Neural cell (in vitro differentiated cells): Measurements from ENCODE around the gene STK32B. TPM values are rescaled to one million over a fixed set of nuclear protein-coding genes. Genes with fewer than 3 reads are reported as not detected.

Experiments
- H2AFZ ChIP-seq: fragments of 200-600, 300-800 bp; sonication (generic), shearing (Covaris generic); 2 replicates; pipeline ENCODE4 v1.6.0; 2014; ENCODE audit warnings: low read depth, mild to moderate bottlenecking, antibody characterized with exemption, low read length, moderate library complexity
- H3F3A ChIP-seq: fragments of 200-600 bp; shearing (Covaris generic); 2 replicates; pipeline ENCODE4 v1.6.1; 2016; ENCODE audit warnings: mild to moderate bottlenecking, moderate library complexity, mixed read lengths, antibody characterized with exemption, low read length; ENCODE audit not compliant: insufficient read depth, poor library complexity, severe bottlenecking
- H3K27ac ChIP-seq: fragments of 200-600, 300-800 bp; sonication (generic), shearing (Covaris generic); 2 replicates; pipeline ENCODE4 v1.5.1; 2014; ENCODE audit warnings: mild to moderate bottlenecking, low read length, moderate library complexity
- H3K27me3 ChIP-seq: fragments of 300-800, 200-600 bp; sonication (generic), shearing (Covaris generic); 2 replicates; pipeline ENCODE4 v1.6.0; 2014; ENCODE audit warnings: mild to moderate bottlenecking, low read depth, low read length, moderate library complexity; ENCODE audit not compliant: insufficient read depth
- H3K36me3 ChIP-seq: fragments of 300-800, 200-600 bp; sonication (generic), shearing (Covaris generic); 2 replicates; pipeline ENCODE4 v1.5.1; 2014; ENCODE audit warnings: mild to moderate bottlenecking, antibody characterized with exemption, low read length, moderate library complexity; ENCODE audit not compliant: insufficient read depth
- H3K4me2 ChIP-seq: fragments of 300-800, 200-600 bp; sonication (generic), shearing (Covaris generic); 2 replicates; pipeline ENCODE4 v1.6.0; 2014; ENCODE audit warnings: mild to moderate bottlenecking, low read length
- H3K4me3 ChIP-seq: fragments of 300-800, 200-600 bp; sonication (generic), shearing (Covaris generic); 2 replicates; pipeline ENCODE4 v1.5.1; 2014; ENCODE audit warnings: mild to moderate bottlenecking, low read length, moderate library complexity
- H3K79me2 ChIP-seq: fragments of 200-600 bp; shearing (Covaris generic); replicated peaks from 2 replicates; pipeline ENCODE4 v1.6.0; 2014; ENCODE audit warnings: mild to moderate bottlenecking, low read length, moderate library complexity; ENCODE audit not compliant: insufficient read depth
- H3K9ac ChIP-seq: fragments of 300-800, 200-600 bp; sonication (generic), shearing (Covaris generic); 2 replicates; pipeline ENCODE4 v1.6.1; 2016; ENCODE audit warnings: mild to moderate bottlenecking, low read length, mixed read lengths
- H3K9me2 ChIP-seq: fragments of 200-600 bp; shearing (Covaris generic); 2 replicates; pipeline ENCODE4 v1.6.1; 2016; ENCODE audit warnings: mild to moderate bottlenecking, low read length, mixed read lengths; ENCODE audit not compliant: insufficient read depth
- H3K9me3 ChIP-seq: fragments of 200-600, 300-800 bp; sonication (generic), shearing (Covaris generic); 2 replicates; pipeline ENCODE4 v1.6.1; 2016; ENCODE audit warnings: mild to moderate bottlenecking, mixed run types, low read length, moderate library complexity, mixed read lengths
- H4K20me1 ChIP-seq: fragments of 200-600 bp; shearing (Covaris generic); 2 replicates; pipeline ENCODE4 v1.6.1; 2016; ENCODE audit warnings: mild to moderate bottlenecking, mixed run types; ENCODE audit not compliant: insufficient read depth
- EP300 ChIP-seq: fragments of 450-650 bp; conservative IDR thresholded peaks from 2 replicates; pipeline ENCODE4 v1.6.1; 2014; ENCODE audit warnings: antibody characterized with exemption, mild to moderate bottlenecking, moderate library complexity; ENCODE audit not compliant: poor library complexity, severe bottlenecking
- EZH2 ChIP-seq: fragments of 200-600, 300-800 bp; shearing (Covaris generic), sonication (generic); IDR thresholded peaks from 2 replicates; pipeline ENCODE4 v1.6.1; 2014; ENCODE audit warnings: antibody characterized with exemption, low read length, borderline replicate concordance, mild to moderate bottlenecking; ENCODE audit not compliant: insufficient read depth, poor library complexity, severe bottlenecking
- MXI1 ChIP-seq: fragments of 450-650 bp; conservative IDR thresholded peaks from 2 replicates; pipeline ENCODE4 v1.6.1; 2014; ENCODE audit warnings: antibody characterized with exemption, mild to moderate bottlenecking; ENCODE audit not compliant: poor library complexity, severe bottlenecking
- POLR2AphosphoS5 ChIP-seq: IDR thresholded peaks from 2 replicates; pipeline ENCODE4 v1.6.1; 2012
- RAD21 ChIP-seq: fragments of 450-650 bp; conservative IDR thresholded peaks from 2 replicates; pipeline ENCODE4 v1.6.1; 2014; ENCODE audit warnings: antibody characterized with exemption, mild to moderate bottlenecking, moderate library complexity
- SMC3 ChIP-seq: fragments of 450-650 bp; conservative IDR thresholded peaks from 2 replicates; pipeline ENCODE4 v1.6.1; 2014; ENCODE audit warnings: antibody characterized with exemption, mild to moderate bottlenecking, moderate library complexity; ENCODE audit not compliant: poor library complexity
- TAF1 ChIP-seq: IDR thresholded peaks from 2 replicates; pipeline ENCODE4 v1.6.1; 2012; ENCODE audit warnings: low read depth
- polyA plus RNA-seq: library from polyadenylated mRNA; depleted of rRNA; stranded (reverse); fragments of >200 nt; gene quantifications from 2 replicates; pipeline ENCODE4 v1.2.3, GENCODE V29; 2014
- TF ChIP-seq, protein P1 (sequence below): fragments of 450-650 bp; IDR thresholded peaks from 2 replicates; pipeline ENCODE4 v1.5.1; 2014; ENCODE audit warnings: antibody characterized with exemption, mild to moderate bottlenecking, moderate library complexity; ENCODE audit not compliant: poor library complexity, severe bottlenecking
- TF ChIP-seq, protein P2 (sequence below): IDR thresholded peaks from 2 replicates; pipeline ENCODE4 v1.6.1; 2012; ENCODE audit warnings: borderline replicate concordance

Gene STK32B
- polyA plus RNA-seq, 1 donor from 2014 or later: 42.8 TPM

DNA sequence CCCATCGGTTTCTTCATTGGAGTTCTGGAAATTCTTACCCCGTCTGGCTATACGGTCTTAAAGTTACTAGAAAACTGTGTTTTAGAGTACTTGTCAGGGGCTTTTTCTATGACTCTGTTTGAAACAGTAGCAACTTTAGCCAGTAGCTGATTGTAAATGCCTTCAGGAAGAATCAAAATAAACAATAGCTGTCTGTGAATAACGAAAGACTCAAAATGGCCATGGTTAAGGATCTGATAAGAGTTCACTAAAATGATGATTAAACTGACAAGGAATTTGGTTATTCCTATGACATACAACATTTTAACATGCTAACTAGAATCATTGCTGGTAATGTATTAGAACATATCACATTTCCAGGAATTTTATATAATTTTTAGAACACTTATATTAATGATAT, 466.1 kb downstream of the STK32B start:
- Histone ChIP-seq H3K9me3 (no peaks in the 10 kb centered on the region), H2AFZ (no peak overlapping the region), H3K27ac (no peak overlapping the region), H3K4me3 (no peak overlapping the region), H3K9me2 (no peaks in the 10 kb centered on the region), H3K9ac (no peak overlapping the region), H3K4me2 (no peak overlapping the region), H4K20me1 (no peaks in the 10 kb centered on the region), H3F3A (no peaks in the 10 kb centered on the region), H3K79me2 (no peaks in the 10 kb centered on the region), H3K36me3 (no peaks in the 10 kb centered on the region), H3K27me3 (no peaks in the 10 kb centered on the region)
- TF ChIP-seq SMC3 (no peak), POLR2AphosphoS5 (no peak), TAF1 (no peak), MXI1 (no peak), EP300 (no peak), EZH2 (no peak), RAD21 (no peak)
- TF ChIP-seq, protein P1, sequence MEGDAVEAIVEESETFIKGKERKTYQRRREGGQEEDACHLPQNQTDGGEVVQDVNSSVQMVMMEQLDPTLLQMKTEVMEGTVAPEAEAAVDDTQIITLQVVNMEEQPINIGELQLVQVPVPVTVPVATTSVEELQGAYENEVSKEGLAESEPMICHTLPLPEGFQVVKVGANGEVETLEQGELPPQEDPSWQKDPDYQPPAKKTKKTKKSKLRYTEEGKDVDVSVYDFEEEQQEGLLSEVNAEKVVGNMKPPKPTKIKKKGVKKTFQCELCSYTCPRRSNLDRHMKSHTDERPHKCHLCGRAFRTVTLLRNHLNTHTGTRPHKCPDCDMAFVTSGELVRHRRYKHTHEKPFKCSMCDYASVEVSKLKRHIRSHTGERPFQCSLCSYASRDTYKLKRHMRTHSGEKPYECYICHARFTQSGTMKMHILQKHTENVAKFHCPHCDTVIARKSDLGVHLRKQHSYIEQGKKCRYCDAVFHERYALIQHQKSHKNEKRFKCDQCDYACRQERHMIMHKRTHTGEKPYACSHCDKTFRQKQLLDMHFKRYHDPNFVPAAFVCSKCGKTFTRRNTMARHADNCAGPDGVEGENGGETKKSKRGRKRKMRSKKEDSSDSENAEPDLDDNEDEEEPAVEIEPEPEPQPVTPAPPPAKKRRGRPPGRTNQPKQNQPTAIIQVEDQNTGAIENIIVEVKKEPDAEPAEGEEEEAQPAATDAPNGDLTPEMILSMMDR: no peak
- TF ChIP-seq, protein P2, sequence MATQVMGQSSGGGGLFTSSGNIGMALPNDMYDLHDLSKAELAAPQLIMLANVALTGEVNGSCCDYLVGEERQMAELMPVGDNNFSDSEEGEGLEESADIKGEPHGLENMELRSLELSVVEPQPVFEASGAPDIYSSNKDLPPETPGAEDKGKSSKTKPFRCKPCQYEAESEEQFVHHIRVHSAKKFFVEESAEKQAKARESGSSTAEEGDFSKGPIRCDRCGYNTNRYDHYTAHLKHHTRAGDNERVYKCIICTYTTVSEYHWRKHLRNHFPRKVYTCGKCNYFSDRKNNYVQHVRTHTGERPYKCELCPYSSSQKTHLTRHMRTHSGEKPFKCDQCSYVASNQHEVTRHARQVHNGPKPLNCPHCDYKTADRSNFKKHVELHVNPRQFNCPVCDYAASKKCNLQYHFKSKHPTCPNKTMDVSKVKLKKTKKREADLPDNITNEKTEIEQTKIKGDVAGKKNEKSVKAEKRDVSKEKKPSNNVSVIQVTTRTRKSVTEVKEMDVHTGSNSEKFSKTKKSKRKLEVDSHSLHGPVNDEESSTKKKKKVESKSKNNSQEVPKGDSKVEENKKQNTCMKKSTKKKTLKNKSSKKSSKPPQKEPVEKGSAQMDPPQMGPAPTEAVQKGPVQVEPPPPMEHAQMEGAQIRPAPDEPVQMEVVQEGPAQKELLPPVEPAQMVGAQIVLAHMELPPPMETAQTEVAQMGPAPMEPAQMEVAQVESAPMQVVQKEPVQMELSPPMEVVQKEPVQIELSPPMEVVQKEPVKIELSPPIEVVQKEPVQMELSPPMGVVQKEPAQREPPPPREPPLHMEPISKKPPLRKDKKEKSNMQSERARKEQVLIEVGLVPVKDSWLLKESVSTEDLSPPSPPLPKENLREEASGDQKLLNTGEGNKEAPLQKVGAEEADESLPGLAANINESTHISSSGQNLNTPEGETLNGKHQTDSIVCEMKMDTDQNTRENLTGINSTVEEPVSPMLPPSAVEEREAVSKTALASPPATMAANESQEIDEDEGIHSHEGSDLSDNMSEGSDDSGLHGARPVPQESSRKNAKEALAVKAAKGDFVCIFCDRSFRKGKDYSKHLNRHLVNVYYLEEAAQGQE: no peak

DNA sequence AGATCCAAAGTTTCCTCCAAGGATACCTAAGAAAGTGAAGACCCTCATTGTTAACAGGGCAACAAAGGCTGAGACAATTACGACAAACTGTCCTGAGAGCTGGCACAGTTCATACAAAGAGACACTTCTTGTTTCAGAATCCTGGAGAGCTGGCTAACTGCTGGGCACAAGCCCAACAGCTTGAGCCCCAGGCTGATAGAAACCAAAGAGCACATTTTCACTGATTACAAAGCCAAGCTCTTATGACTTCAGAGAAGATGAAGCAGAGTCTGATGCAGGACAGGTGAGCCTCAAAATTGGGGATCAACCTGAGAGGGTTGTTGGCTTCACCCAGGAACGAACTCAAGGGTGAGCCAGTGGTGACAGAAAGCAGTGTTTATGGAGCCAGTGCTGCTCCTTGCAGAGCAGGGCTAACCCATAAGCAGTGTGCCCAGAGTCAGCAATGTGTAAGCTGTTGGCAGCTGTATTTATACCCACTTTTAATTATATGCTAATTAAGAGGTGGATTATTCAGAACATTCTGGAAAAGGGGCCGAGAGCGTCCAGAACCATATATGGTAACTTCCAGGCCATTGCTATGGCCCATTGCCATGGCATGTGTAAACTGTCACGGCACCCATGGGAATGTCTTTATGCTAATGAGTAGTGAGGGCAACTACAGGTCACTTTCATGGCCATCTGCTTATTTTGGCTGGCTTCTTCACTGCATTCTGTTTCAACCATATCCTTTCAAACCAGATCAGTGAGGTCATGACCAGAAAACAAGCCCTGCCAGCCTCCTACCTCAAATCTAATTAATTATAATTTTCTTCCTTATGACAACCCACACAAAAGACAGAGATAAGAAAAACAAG, 473.4 kb downstream of the STK32B start:
- H3K27ac ChIP-seq: no peak overlapping the region
- no peaks in the 10 kb centered on the region for H3K9me2 ChIP-seq
- no peaks in the 10 kb centered on the region for H3K27me3 ChIP-seq
- TF ChIP-seq, protein P1: no peak
- TF ChIP-seq SMC3: no peak
- TF ChIP-seq MXI1: no peak
- TF ChIP-seq RAD21: no peak
- no peak for TF ChIP-seq POLR2AphosphoS5
- TF ChIP-seq TAF1: no peak
- TF ChIP-seq EP300: no peak
- TF ChIP-seq, protein P2: no peak
- no peak for TF ChIP-seq EZH2
- H4K20me1 ChIP-seq: no peaks in the 10 kb centered on the region
- no peak overlapping the region for H3K4me2 ChIP-seq
- H3K79me2 ChIP-seq: no peaks in the 10 kb centered on the region
- no peaks in the 10 kb centered on the region for H3K9me3 ChIP-seq
- no peak overlapping the region for H3K4me3 ChIP-seq
- H2AFZ ChIP-seq: no peak overlapping the region
- H3F3A ChIP-seq: no peaks in the 10 kb centered on the region
- H3K36me3 ChIP-seq: no peaks in the 10 kb centered on the region
- no peak overlapping the region for H3K9ac ChIP-seq
